Stomach (tissue), 4 donors: ENCODE data around the gene CKAP5.

Experiments used
- POLR2A ChIP-seq, 4 donors: fragments of 450-650 bp; IDR thresholded peaks; one replicate each; pipeline ENCODE4 v1.6.1; 2016; ENCODE audit warnings: antibody characterized with exemption in 4 of 4, control low read depth in 2 of 4, mild to moderate bottlenecking in 1 of 4, moderate library complexity in 1 of 4
- TF ChIP-seq, protein P1 (sequence below), 7 experiments: fragments of 450-650 bp in 4 of 7; fragments of 200-600 bp in 3 of 7; sonication (generic) in 3 of 7; IDR thresholded peaks; one replicate each; pipeline ENCODE4 v1.5.1; 2016 to 2019; ENCODE audit warnings: antibody characterized with exemption in 7 of 7, control low read depth in 2 of 7, mild to moderate bottlenecking in 1 of 7

DNA sequence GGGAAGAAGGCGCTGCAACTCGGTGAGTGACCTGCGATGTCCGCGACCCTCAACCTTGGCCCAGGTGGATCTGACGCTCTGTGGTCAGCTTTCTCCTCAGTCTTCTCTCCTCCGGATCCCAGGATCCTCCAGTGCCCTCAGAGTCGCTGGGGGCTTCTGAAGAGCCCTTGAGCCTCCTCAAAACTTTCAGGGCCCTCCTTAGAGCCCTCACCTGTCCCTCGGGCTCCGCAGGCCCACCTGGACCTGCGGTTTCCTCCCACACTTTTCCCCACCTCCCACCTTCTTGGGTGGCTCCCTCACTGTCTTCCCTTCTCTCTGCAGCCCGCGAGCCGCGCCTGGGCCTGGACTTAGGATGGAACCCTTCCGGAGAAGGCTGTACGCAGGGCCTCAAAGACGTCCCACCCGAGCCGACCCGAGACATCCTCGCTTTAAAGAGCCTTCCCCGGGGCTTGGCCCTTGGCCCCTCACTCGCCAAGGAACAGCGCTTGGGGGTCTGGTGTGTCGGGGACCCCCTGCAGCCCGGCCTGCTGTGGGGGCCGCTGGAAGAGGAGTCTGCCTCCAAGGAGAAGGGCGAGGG, 144.9 kb downstream of the CKAP5 start:
- TF ChIP-seq, protein P1, sequence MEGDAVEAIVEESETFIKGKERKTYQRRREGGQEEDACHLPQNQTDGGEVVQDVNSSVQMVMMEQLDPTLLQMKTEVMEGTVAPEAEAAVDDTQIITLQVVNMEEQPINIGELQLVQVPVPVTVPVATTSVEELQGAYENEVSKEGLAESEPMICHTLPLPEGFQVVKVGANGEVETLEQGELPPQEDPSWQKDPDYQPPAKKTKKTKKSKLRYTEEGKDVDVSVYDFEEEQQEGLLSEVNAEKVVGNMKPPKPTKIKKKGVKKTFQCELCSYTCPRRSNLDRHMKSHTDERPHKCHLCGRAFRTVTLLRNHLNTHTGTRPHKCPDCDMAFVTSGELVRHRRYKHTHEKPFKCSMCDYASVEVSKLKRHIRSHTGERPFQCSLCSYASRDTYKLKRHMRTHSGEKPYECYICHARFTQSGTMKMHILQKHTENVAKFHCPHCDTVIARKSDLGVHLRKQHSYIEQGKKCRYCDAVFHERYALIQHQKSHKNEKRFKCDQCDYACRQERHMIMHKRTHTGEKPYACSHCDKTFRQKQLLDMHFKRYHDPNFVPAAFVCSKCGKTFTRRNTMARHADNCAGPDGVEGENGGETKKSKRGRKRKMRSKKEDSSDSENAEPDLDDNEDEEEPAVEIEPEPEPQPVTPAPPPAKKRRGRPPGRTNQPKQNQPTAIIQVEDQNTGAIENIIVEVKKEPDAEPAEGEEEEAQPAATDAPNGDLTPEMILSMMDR (IDR thresholded peaks at IDR 0.05) = no peak
- no peak for TF ChIP-seq POLR2A (IDR thresholded peaks at IDR 0.05)
